Activated CD4-positive, CD25-positive, alpha-beta regulatory T cell treated with anti-CD3 and anti-CD28 coated beads, Interleukin-2, amount 50 U/mL, for 16 hours (primary cell): Measurements from ENCODE around the gene NOL4L.
"Not testable (repeated sequence)": the region's sequence is repeated elsewhere in the genome, so short reads cannot be mapped to it uniquely, and the experiment has no call there.

Experiments used
- DNase-seq: peaks from one replicate; pipeline ENCODE4 v3.0.0-alpha.2; 2020; ENCODE audit warnings: low read depth, low spot score

Gene NOL4L

DNA sequence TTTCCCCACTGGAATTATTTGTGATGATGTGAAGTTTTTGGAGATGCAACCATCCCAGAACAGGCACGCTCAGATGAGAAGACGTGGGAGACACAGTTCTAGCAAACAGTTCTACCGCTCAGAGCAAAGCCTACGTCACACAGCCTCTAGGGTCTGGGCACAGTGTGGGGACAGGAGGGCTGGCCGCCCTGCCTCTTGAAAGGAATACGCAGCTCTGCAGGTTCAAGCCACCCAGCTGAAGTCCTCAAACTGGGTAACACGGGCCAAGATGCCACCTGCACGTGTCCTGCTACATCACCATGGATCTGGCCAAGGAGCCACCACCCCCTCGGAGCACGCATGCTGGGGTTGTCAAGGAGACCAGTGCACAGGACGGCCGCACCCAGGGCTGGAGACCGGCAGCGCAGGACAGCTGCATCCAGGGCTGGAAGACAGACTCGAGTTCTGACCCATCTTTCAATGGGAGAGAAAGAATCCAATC, 75.0 kb downstream of the NOL4L start:
- DNase-seq, result no peak

DNA sequence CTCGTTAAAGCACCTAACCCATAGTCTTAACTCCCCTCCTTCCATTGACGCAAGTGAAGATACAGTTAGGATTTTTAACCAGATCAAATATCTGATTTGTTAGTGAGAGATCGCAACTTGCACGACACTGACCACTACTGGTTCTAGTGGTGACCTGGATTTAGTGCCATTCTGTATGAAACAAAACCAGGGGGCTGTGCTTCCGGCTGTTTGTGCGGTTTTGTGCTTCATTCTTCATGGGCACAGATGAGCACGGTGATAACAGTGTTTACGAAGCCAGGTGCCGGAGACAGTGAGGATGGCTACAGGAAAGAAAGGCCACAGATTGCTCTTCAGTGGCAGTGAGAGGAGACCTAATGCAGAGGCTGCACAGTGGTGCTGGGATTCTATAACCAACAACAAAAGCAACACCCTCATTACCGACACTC, 75.5 kb downstream of the NOL4L start:
- peak; percentile 30 for DNase-seq

DNA sequence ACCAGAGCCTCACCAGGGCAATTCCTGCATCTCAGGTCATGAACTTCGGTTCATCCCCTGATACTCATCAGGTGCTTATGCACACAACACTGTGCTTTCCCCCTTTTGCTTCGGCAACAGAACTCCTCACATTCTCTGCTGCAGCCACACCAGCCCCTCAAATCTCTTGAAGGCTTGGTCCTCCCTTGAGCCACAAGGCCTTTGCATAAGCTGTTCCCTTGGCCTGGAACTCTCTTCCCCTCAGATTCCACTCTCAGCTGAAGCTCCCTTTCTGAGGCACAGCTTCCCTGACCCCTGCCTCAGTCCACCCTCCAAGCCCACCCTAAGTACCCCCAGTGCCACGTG, 76.4 kb downstream of the NOL4L start:
- DNase-seq, result no peak

DNA sequence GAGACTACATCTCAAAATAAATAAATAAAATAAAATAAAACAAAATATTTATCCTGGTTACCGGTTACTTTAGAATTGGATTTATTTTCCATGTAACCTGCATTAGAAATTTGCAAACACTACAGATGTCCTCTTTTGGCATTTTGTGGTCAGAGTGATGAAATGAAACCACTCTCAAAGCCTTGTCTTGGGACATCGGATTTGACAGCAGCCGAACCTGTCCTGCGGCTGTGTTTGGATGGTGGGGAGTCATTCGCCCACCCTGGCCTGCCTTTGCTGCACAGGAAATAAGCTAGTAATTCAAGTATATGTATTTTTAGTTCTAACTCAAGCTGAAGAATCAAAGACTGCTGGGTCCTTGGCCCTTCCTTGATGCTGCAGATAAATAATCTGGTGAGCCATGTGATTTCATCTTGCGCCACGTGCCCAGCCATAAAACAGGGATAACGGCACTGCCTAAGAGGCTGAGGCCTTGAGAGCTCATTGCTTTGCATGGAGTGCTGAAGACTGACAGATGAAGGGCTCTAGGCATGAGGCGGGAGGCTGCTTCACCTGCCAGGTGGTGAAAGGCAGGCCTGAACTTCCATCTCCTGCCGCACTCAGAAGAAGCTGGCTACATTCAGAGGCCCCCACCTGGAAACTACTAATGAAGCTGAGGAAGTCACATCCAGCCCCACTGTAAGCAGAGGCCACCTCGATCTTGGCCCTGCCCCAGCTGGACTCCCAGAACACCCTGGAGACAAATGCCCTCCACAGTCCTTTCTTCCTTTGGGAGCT, 76.9 kb downstream of the NOL4L start:
- DNase-seq, result no peak

DNA sequence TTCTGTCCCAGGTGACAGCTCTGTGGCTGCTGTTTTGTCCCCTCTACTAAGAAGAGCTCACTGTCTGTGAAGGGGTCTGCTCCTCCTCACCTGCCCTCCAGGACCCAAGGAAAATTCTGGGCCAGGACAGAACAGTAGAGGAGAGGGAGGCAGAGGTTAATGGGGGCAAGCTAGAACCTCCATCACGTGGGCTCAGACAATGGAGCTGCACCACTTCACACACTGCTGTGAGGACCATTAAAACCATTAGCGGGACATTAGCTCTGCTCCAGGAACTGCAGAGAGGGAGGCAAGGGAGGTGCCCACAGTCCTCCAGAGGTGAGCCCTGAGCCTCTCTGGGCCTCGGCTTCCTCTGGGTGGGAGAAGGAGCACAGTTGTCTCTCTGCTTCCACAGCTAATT, 78.4 kb downstream of the NOL4L start:
- no peak for DNase-seq

DNA sequence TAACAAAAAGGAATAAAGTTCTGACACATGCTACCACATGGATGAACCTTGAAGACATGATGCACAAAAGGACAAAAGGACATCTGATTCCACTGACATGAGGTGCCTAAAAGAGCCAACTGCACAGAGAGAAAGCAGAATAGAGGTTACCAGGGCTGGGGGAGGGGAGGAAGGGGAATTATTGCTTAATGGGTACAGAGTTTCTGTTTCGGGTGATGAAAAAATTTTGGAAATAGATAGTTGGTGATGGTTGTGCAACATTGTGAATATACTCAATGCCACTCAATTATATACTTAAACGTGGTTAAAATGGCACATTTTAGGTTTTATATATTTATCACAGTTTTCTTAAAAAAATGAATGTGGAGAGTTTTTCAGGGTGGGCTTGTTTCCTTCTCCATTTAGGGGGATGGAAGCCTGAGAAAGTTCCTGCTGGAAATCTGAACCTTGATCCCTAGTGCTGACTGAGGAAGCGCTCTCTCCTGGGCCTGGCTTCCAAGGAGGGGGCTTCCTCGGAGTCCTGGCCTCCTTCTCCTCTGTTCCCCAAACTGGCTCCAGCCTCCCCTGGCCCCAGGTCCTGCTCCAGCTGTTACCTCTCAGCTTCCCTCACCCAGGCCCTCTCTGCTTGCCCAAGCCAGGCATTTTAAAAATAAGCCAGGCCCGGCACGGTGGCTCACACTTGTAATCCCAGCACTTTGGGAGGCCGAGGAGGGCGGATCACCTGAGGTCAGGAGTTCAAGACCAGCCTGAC, 79.2 kb downstream of the NOL4L start:
- no peak for DNase-seq

DNA sequence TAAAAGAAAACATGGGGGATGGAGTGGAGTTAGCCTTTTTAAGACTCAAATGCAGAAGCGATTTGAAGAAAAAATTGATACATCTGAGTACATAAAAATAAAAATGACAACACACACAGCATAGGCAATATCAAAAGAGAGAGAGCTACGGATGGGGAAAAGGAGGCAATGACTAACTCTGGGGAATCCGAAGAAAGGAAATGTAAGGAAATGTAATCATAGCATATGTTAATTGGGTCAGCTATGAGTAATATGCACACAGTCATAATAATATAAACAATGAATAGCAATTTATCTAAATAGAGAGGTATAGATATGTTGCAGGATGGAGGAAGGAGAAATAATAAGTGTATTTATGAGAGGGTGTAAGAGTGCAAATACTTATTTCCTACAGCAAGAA, 83.4 kb downstream of the NOL4L start:
- no peak for DNase-seq

DNA sequence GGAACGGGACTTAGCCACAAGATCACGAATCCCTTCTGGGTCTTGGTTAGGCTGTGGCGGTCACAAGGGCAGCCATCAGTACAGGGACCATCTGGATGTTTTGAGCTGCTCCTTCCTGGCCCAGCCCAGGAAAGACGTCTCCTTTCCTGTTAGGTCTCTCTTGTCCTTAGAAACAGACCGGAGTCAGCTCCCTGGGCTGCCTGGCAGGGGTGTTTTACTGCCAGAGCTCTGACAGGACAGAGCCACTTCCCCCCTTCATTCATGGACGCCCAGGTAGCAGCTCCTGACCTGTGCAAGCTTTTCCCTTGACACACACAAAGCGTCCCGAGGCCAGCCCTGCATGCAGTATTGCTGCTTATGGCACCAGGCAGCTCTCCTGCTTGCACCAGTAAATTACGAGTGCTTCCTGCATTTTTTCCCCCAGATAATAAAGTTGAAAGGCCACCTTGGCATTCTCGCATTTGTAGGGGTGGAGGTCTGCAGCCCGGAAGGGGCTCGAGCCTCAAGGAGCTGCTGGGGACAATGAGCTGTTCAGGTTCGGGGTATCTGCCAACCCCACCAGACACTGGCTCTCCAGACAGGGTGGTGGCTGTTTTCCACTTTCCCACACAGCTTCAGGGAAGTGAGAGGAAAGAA, 87.4 kb downstream of the NOL4L start:
- no peak for DNase-seq

DNA sequence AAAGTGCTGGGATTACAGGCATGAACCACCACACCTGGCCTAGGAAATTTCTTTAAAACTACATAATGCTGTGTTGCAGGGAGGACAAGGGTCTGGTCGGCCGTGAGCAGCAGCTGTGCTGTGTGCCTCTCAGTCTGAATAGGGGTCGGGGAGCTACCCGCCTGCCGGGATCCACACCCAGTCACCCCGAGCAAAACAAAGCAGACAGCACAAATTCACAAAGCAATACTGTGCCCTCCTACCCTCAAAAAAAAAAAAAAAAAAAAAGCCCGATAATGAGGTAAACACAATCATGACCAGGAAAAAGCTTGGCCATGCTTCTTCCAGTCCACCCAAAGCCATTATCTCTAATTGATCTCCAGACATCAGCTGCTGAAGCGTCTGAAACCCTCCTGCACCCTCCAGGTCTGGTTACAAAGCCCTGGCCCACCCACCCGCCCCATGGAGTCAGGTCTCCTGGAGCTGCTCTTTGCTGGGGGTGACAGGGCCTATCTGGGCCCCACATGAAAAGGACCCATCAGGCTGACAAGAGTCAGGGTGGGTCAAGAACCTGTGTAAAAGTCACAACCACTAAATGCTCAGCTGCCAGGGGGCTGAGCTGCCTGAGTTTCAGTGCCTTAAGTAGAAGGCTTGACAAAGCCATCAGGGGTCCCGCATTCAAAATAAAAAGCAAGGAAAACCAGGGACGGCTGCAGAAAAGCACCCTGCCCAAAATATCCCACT, 88.2 kb downstream of the NOL4L start:
- no peak for DNase-seq

DNA sequence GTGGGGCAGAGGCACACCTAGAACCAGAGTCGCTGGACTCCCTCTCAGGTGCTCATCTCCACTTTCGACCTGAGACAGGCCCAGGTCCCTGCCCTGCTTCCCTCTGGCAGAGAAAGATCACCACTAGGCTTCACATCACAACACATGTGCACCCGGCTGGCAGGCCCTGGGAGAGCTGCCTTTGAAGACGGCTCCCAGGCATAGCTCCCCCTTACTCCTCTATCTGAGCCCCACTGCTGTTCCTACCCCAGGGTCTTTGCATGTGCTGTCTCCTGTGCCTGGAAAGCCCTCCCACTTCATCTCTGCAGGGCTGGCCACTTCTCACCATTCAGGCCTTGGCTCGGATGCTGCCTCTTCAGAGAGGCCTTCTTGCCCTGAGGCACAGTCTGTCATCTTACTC, 89.2 kb downstream of the NOL4L start:
- no peak for DNase-seq

DNA sequence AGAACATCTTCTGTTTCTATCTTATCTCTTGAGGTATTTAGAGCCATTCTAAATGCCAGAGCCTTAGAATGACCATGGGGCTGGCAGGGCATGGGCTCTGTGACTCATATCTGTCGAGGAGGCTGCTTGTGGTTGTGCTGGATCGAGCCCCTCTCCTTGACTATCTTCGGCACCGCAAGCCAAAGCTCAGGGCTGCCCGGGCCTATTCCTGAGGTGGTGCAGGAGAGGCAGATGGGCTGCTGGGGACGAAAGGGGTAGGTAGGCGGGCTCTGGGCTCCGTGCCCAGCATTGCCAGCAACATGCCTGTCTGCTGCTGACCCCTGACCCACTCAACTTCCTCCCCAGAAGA, 89.9 kb downstream of the NOL4L start:
- DNase-seq, result no peak

DNA sequence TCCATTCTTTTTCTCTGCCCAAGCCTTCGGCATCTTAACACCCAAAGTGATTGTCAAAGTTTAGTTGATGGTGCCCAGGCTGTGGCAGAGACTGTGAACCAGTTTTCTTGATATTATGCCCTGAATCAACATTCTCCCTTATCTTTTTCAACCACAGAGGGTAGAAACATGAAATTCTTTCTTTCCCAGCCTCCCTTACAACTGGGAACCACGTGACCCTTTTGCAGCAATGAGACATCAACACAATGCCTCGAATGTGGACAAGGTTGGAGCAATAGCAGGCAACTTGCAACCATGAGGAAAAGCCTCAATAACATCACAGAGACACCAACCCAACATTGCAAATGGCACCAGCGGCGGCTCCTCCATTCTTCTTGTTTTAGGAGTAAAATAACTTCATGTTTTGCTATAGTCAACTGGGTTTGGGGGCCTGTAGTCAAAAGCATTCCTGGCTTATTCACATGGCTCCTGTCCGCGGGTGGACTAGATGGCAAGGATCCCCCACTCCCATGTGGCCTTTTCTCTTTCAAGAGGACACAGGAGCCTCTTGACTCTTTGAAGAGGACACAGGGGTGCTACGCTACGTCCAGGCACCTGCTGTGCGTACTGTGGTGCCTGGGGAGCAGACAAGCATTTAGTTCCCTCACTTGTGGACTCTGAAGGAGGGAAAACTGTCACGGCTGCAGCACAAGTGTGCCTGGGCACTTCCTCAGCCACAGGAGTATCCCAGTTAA, 90.5 kb downstream of the NOL4L start:
- no peak for DNase-seq

DNA sequence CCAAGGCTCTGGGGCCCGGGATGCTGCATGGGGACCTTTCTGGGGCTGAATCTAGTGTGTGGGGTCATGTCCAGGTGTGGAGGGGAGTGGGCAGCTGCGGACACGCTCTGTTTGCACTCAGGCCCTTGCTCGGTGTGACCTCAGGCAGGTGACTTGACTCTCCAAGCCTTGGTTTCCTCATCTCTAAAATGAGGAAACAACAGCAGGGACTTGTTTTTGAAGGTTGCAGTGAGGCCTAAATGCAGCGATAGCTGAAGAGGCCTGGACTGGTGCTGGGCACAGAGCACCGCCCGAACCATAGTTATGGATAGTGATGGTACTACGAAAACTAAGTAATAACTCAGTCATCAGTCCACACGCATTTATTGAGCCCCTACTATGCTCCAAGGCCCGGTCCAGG, 91.8 kb downstream of the NOL4L start:
- DNase-seq, result no peak

DNA sequence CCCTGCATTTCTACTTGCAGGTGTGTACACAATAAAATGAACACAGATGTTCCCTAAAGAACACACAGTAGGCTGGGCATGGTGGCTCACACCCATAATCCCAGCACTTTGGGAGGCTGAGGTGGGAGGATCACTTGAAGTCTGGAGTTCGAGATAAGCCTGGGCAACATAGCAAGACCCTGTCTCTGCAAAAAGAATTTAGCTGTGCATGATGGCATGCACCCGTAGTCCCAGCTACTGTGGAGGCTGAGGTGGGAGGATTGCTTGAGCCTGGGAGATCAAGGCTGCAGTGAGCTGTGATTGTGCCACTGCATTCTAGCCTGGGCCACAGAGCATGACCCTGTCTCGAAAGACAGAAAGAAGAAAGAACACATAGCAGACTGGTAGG, 93.4 kb downstream of the NOL4L start:
- DNase-seq, result not testable (repeated sequence)

DNA sequence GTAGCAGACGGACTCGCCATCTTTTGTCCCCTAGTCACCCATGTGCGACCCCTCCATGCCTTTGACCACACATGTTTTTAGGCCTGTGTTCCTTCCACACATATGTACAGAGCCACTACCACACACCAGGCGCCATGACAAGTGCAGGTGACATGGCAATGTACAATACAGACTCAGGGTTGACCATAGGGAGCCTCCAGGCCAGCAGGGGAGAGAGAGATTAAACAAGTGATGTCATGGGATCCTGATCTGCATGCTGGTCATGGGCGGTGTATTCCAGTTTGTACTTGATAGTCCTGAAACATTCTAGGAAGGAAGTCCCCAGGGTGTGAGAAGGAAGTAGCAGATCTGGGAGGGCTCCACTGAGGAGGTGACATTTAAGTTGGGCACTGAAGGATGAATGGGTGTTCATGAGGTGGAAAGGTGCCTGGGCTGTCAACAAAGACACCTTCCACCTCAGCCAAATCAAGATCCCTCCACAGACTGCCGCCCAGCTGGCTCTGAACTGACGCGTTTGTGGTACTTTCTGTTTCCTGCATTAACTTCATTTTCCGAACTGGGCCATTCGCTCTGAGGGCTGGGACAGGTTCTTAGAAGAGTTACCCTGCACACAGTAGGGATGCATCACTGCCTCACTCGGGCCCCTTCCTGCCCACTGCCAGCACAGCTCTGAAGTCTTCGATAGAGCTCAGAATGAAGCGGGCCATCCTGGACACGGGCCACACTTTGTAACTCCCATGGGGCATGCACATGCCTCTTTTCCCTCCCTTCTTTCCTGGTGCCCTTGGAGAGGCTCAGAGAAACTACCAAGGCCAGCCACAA, 94.0 kb downstream of the NOL4L start:
- DNase-seq, result no peak

DNA sequence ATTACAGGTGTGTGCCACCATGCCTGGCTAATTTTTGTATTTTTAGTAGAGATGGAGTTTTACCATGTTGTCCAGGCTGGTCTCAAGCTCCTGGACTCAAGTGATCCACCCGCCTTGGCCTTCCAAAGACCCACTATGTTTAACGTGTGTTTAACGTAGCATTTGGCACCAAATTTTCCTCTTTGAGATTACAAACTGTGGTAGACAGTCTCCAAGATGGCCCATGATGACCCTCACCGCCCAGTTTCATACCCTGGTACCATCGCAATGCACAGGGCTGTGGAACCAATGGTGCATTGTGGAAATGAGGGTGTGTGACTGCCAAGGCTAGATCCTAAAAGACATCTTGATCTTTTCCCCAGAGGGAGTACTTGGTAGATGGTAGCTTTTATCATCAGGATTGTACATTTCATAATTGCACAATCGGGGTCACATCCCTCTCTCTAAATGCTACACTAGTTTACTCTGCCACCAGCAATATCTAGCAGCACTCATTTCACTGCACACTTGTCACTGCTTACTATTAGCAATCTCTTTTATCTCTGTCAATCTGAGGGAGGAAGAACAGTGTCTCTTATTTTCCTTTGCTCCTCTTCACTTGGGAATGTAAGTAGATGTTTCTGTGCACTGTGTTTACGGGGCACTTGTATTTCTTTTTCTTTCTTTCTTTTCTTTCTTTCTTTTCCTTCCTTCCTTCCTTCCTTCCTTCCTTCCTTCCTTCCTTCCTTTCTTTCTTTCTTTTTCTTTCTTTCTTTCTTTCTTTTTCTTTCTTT, 96.9 kb downstream of the NOL4L start:
- no peak for DNase-seq

DNA sequence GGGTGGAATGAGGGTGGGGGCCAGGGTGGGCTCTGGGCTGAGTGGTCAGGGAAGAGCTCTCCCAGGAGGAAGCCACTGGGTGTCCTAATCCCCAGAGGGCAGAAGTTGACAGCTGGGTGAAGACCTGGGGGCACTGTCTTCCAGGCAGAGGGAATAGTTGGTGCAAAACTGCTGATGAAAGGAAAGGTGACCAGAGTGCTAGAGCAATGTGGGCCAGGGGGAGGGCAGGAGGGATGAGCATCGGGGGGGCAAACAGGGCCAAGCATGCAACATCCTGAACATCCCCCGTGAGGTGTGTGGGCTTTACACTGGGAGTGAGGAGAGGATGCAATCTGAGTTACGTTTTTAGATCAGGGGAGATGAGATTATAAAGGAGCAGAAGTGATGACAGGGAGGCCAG, 97.8 kb downstream of the NOL4L start:
- DNase-seq, result no peak

DNA sequence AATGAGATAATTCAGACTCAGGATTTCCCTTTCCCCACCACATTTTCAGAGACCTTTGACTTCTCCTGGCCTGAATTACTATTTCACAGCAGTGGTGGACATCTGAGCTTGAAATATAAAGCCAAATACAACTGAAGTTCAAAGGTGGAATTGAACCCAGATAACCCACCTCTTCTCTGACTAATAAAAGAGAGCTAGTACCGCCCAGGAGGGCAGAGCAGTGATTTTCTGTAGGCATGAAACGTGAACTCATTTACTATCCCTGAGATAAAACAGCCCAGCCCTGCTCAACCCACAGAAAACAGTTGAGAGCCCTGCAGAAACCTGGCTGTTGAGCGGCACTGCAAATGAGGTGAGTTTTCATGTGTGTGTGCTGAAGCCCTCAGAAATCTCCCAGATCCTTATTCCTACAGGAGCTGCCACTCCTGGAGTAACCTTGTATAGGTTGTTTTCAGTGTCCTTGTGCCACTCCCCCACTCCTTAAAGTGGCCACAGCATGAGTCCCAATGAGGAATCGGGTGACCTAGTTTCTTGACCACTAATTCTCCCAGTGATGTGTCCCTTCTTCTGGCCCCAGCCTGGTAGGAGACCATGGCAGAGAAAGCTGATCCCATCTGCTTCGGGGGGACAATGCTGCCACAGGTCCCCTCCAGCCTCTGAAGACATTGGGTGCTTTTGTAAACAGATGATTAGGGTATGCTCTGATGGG, 99.2 kb downstream of the NOL4L start:
- no peak for DNase-seq
